Measurements from ENCODE around the gene PAWR.
"Not testable (repeated sequence)": the region's sequence is repeated elsewhere in the genome, so short reads cannot be mapped to it uniquely, and the experiment has no call there.

The PAWR gene

DNA sequence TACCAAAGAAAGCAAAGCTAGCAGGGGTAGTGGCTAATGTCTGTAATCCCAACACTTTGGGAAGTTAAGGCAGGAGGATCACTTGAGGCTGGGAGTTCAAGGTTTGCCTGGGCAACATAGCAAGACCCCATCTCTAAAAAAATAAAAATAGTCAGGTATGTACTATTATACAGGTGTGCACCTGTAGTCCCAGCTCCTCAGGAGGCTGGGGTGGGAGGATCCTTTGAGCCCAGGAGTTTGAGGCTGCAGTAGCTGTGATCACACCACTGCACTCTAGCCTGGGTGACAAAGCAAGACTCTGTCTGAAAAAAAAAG lies 142.2 kb downstream of the PAWR start:
- no peak for DNase-seq (ENCODE audit: low spot score)

DNA sequence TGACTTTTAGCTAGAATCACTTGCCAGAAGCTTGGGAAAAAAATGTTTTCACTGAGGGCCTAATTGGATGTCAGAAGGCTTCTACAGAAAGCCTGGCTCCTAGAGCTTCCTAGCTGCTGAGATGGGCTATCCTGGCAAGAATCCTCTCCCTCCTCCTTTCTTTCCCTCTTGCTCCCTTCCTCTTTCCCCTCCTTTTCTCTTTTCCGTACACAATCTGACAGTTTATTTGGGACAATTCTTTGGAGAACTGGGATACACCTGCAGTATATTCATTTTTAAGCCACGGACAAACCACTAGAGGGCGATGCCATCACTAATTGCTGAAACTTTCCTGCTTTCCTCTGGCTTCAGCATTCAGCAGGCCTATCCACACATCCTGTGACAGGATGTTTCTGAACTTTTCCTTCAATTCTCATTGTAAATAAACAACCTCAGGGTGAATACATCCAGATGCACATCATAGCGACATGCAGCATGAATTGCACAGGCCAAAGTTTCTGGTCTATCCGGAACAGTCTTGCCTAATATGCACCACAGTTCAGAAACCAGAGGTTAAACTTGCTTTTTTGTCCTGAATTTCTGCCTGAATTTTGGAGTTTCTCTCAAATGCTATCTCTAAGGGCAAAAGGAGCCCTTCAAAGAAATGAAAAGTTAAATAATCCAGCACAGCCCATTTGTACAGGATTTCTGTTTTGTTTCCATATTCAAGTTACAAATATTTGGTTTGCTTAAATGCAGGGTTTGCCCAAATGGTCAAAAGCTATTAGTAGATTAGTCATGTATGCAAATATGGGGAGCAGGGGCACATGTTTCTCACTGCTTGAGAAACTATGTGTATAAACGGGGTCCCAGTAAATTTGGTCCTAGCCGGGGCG lies 142.8 kb downstream of the PAWR start:
- DNase-seq (ENCODE audit: low spot score), result peak; percentile 52

DNA sequence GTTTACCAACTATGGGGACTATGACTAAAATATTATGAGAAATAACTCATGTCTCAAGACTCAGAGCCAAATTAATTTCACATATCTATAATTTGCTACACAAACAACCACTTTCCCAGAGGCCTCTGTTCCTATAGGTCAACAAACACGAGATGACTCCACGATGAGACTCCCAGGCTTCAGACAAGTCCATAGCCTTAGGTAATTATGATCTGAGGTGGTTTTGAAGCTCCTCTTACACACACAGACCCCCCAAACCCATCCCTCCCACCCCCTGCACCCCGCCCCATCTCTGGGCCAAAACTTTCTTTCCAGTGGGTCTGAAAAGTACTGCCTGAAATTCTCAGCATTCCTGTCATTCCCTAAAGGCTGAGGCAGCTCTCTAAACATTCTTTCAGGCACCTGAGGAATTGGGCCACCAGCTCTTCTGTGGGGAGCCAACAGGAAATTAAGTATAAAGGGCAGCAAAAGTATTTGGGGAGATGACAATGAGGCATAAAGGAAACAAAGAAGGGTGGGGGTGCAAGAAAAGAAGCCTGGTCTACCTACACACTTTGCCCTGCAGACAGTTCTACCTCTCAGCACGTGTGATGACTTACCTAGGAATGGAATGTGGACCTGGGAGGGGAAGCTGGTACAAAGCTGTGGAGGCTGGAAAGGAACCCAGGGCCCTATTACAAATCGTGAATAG lies 143.6 kb downstream of the PAWR start:
- no peak for DNase-seq (ENCODE audit: low spot score)

DNA sequence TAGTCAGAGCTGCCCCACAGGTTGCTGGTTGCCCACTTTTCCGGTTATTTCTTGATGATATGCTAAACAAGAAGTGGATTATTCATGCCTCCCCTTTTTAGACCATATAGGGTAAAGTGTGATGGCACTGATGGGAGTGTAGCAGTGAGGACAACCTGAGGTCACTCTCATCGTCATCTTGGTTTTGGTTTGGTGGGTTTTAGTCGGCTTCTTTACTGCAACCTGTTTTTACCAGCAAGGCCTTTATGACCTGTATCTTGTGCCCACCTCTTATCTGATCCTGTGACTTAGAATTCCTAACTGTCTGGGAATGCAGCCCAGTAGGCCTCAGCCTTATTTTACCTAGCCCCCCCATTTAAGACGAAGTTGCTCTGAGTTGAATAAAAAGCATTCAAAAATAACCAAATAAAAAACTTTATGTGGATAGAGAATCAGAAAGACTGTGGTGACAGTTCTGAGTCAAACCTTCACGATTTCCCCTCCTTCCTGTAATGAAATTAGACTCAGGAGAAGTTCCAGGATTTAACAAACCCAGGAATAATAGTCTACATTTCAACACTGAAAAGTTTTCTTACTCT lies 144.2 kb downstream of the PAWR start:
- DNase-seq (ENCODE audit: low spot score), result no peak

DNA sequence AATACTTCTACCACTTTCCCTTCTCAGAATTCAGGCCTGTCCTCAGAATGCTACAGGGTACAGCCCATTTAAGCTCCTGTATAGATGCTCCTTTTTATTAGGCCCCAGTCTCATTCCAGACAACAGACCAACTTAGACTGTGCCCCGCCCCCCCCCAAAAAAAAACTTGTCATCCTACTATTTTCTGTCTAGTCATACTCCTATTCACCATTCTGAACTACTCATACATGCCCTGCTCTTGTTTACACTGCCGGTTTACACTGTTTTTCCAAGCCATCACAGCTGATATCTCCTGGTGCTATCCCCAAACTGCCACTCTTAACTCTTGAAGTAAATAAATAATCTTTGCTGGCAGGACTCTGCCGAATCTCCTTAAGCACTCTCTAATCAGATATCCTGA lies 146.3 kb downstream of the PAWR start:
- not testable (repeated sequence) for DNase-seq (ENCODE audit: low spot score)

DNA sequence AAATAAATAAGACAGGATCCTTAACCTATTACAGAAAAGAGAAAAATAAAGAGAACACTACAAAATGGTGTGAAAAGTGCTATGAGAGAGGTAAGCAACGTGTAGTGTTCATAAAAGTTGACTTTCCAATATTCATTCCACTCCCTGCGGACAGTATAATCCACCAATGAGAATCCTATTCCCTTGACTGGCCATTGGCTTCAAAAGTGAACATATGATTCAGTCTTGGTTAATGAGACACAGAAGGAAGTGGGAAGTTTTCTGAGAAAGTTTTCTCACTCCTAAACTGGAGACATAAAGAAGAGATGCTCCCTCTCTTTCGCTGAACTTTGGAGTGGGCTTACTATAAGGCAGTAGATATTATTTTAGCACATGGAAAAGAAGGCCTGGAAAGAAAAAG lies 153.1 kb downstream of the PAWR start:
- DNase-seq (ENCODE audit: low spot score), result no peak

DNA sequence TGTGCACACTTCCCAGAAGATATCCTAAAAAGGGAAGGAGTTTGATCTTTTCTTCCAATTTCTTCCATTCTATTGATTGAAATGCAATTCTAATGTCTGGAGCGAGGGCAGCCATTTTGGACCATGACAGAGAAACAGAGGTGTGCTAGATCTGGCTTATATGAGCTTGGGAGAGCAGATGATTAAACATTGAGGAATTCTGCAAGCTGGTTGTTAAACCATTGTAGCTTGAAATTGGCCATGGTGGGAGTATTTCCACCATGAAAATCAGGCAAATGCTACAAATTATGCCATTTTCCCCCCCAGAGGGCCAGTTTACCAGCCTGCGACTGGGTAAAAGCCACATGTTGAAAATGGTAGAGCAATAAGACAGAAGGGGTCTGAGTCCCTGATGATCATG lies 155.0 kb downstream of the PAWR start:
- DNase-seq (ENCODE audit: low spot score), result no peak

Data from pons (tissue), 1 donor.